ENCODE measurements around the gene SLC35A3. TPM values are rescaled to one million over a fixed set of nuclear protein-coding genes. Genes with fewer than 3 reads are reported as not detected.

Gene SLC35A3
- total RNA-seq, 1 experiment from 2014 or later = 22.9 TPM

GRCh38 chr1:99936071-99936470 lies 33.7 kb upstream of the SLC35A3 start:
- no peaks in the 10 kb centered on the region for H3K27me3 ChIP-seq (ENCODE audit: insufficient read depth, low read depth)
- no TSS peak for BruUV-seq (replicated peaks)
- no peak overlapping the region for H2AFZ ChIP-seq
- intact Hi-C loops (cut with micrococcal nuclease; ENCODE audit: unreplicated experiment) = no loop called here
- H3F3A ChIP-seq (ENCODE audit: insufficient read depth, low read depth) = no peaks in the 10 kb centered on the region
- H3K9me2 ChIP-seq (ENCODE audit: insufficient read depth) = no peaks in the 10 kb centered on the region
- POLR2A ChIA-PET (ENCODE audit: unreplicated experiment) = no interaction called here
- TF ChIP-seq EZH2 (IDR thresholded peaks at IDR 0.05; ENCODE audit: low read depth) (no peak), CTCF (conservative IDR thresholded peaks at IDR 0.05) (no peak)
- no peaks in the 10 kb centered on the region for H3K4me1 ChIP-seq (replicated peaks; ENCODE audit: insufficient read depth)
- no peaks in the 10 kb centered on the region for H4K20me1 ChIP-seq (ENCODE audit: insufficient read depth)
- H3K79me2 ChIP-seq (ENCODE audit: low read depth) = no peaks in the 10 kb centered on the region
- no peak for DNase-seq
- CTCF ChIA-PET = no interaction called here
- H3K4me2 ChIP-seq = no peak overlapping the region
- H3K9me3 ChIP-seq (ENCODE audit: insufficient read depth, low read depth) = no peaks in the 10 kb centered on the region
- H3K4me3 ChIP-seq = no peak overlapping the region
- no peaks in the 10 kb centered on the region for H3K36me3 ChIP-seq (ENCODE audit: low read depth)
- H3K27ac ChIP-seq = no peak overlapping the region

GRCh38 chr1:99942723-99943122 lies 27.1 kb upstream of the SLC35A3 start:
- Histone ChIP-seq H3K9me2 (ENCODE audit: insufficient read depth) (no peaks in the 10 kb centered on the region), H3K4me3 (no peak overlapping the region), H3F3A (ENCODE audit: insufficient read depth, low read depth) (no peaks in the 10 kb centered on the region), H3K9me3 (ENCODE audit: insufficient read depth, low read depth) (no peaks in the 10 kb centered on the region), H3K27ac (peak overlapping the region; percentile 54; the same call in 1 of the 2 replicates), H3K79me2 (ENCODE audit: low read depth) (no peaks in the 10 kb centered on the region), H3K4me1 (replicated peaks; ENCODE audit: insufficient read depth) (peaks cover 13% of the 10 kb centered on the region), H4K20me1 (ENCODE audit: insufficient read depth) (no peaks in the 10 kb centered on the region), H3K4me2 (no peak overlapping the region), H3K27me3 (ENCODE audit: insufficient read depth, low read depth) (no peaks in the 10 kb centered on the region), H3K36me3 (ENCODE audit: low read depth) (no peaks in the 10 kb centered on the region), H2AFZ (no peak overlapping the region)
- ChIA-PET CTCF (no interaction called here), POLR2A (ENCODE audit: unreplicated experiment) (no interaction called here)
- BruUV-seq (replicated peaks) = no TSS peak
- DNase-seq = peak in 1 of 2 experiments; percentile 19
- intact Hi-C loops (cut with micrococcal nuclease; ENCODE audit: unreplicated experiment) = no loop called here
- TF ChIP-seq CTCF (conservative IDR thresholded peaks at IDR 0.05) (no peak), EZH2 (IDR thresholded peaks at IDR 0.05; ENCODE audit: low read depth) (no peak)

- H4K20me1 ChIP-seq (ENCODE audit: insufficient read depth) = no peaks in the 10 kb centered on the region
- CTCF ChIA-PET = no interaction called here
Observed at GRCh38 chr1:99943223-99943794, 26.5 kb upstream of the SLC35A3 start.

More at GRCh38 chr1:99943223-99943794, 26.5 kb upstream of the SLC35A3 start:
- intact Hi-C loops (cut with micrococcal nuclease; ENCODE audit: unreplicated experiment) = no loop called here
- no peaks in the 10 kb centered on the region for H3K79me2 ChIP-seq (ENCODE audit: low read depth)
- TF ChIP-seq EZH2 (IDR thresholded peaks at IDR 0.05; ENCODE audit: low read depth) = no peak
- no peak for TF ChIP-seq CTCF (conservative IDR thresholded peaks at IDR 0.05)
- H2AFZ ChIP-seq = no peak overlapping the region; the same call in 1 of the 2 replicates
- TSS peak; percentile 54 for BruUV-seq (replicated peaks)
- no peaks in the 10 kb centered on the region for H3K36me3 ChIP-seq (ENCODE audit: low read depth)
- H3K4me3 ChIP-seq = no peak overlapping the region
- no peaks in the 10 kb centered on the region for H3F3A ChIP-seq (ENCODE audit: insufficient read depth, low read depth)
- no peaks in the 10 kb centered on the region for H3K27me3 ChIP-seq (ENCODE audit: insufficient read depth, low read depth)
- no peaks in the 10 kb centered on the region for H3K9me3 ChIP-seq (ENCODE audit: insufficient read depth, low read depth)
- peak overlapping the region; percentile 54 for H3K27ac ChIP-seq
- no peaks in the 10 kb centered on the region for H3K9me2 ChIP-seq (ENCODE audit: insufficient read depth)
- POLR2A ChIA-PET (ENCODE audit: unreplicated experiment) = no interaction called here
- peak; percentile 47 to 75 for DNase-seq
- H3K4me2 ChIP-seq = peak overlapping the region; percentile 20; the same call in 1 of the 2 replicates
- peaks cover 13% of the 10 kb centered on the region for H3K4me1 ChIP-seq (replicated peaks; ENCODE audit: insufficient read depth)
